HG03280 (cell line): Measurements from ENCODE around the gene CERKL.

ENCODE experiments used
- ATAC-seq: cut with Tn5 transposase; IDR thresholded peaks from one replicate; pipeline ENCODE4 v1.9.1; 2021; ENCODE audit warnings: mild to moderate bottlenecking, moderate library complexity; ENCODE audit not compliant: unreplicated experiment

CERKL gene

DNA sequence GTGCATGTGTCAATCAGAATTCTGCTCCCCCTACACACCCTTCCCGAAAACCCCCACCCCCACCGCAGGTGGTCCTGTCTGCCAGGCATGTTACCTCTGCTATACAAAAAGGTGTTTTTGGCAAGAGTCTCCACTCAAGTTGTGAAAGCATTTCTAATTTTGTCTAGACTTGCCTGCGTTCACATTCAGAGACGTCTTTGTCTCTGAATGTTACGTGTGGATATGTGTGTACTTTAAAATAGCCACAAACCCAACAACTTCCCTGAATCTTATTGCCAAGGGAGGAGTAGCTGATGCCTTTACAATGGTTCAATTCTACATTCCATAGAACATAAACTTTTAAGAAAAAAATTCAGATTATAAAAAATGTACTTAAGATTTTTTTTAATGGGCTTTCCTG, 133.1 kb downstream of the CERKL start:
- ATAC-seq, result no peak

- ATAC-seq, result no peak
These were observed 136.7 kb downstream of the CERKL start for GRCh38 chr2:181520253-181520652.

DNA sequence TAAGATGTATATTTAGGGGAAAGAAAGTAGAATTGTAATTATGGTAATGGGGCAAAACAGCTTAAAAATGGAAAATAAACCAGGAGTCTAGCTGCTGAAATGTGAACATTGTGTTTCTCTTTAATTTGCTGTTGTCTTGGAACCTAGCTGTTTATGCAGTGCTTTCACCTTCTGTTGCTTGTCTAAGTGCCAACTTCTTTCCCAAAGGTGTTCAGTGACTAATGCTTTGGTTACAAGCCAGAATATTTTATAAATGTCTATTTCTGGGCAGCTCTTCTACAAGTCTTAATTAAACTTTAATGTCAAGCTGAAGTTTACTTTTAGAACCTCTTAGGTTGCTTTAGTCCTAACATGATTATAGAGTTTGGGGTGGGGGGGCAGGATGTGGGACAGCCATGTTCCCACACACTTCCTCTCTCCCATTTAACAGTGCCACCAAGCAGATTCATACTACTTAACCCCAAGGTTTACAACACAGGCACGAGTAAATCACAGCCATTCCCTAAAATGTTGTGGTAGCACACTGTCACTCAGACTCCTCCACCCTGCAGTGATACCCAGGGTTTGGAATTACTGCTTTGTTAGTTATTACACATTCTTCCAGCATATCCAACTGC, 139.1 kb downstream of the CERKL start:
- ATAC-seq, result no peak

DNA sequence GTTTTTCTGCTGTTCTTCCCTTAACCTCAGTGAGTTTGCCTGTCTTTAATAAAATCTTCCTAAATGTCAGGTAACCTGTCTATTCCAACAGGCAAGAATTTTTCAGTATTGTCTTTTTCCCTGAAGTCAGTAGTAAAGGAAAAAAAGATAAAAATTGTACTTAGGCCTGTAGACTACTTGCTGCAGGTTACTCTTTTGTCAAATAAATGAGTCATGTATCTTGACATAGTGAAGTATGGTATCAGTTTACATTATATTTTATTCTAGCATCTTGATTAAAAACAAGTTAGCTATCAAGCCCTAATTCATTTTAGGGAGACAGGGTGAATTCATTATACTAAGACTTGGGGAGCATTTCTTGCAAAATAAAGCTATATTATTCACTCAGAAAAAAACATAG, 139.9 kb downstream of the CERKL start:
- no peak for ATAC-seq

DNA sequence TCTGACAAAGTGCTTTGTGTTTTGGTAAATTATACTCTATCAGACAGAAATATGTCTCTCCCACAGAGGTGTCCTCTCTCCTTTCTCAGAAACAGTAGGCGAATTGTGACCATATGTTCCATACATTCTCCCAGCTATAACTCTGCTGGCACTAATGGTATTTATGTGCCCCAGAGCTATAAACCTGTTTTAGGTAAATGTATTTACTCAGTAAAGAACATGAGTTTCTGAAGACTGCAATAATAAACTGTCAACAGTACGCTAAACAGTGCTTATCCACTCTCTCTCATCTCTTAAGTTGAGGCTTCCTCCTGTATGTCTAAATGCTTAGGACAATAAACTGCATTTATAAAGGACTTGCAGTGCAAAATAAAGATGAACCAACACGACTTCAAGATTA, 141.2 kb downstream of the CERKL start:
- ATAC-seq, result no peak

- ATAC-seq, result no peak
These were observed 156.7 kb downstream of the CERKL start for GRCh38 chr2:181500201-181500600.

- no peak for ATAC-seq
These were observed 157.7 kb downstream of the CERKL start for GRCh38 chr2:181499231-181499630.
